NCI-H146 treated with DMSO at 0.1 percent for 48 hours (cell line): Measurements from ENCODE around the gene SLC2A2.

Source experiments
- DNase-seq: peaks from one replicate; lab custom pipeline; 2025; ENCODE audit not compliant: unreplicated experiment; lab: John Stamatoyannopoulos, UW

SLC2A2 gene

DNA sequence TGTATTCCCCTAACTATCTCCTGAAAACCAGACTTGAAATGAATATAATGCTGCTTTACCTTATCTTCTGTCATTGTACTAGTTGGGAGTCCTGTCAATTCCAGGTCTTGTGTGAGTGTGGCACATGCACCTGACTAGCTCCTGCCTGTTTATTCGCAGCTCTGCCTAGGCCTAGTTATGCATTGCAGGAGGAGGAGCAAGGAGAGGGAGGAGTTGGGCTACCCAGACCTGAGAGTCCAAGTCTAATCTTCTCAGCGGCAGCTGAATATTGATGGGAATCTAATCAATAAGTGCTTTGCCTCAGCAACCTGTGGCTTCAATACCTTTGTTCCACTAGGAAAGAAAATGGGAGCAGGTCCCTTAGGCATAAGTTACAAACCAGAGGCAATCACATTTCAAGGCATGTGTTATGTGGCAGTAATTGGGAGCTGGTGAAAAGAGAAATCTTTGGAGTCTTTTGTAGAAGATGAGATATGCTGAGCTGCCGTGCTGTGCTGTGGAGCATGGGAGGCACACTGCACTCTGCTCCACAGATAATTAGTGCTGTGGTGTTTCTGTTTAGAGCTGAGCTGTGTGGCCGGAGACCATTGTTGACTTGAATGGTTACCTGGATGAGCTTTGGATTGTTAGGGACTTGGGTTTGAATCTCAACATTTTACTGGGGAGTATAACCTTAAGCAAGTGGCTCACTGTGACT, at the start of gene SLC2A2:
Gene SLC2A2, minus strand, starts transcription at position 124 of the 697 bp plus-strand sequence. Its CDS starts 50 bp downstream, at position 74.
- DNase-seq: no peak

DNA sequence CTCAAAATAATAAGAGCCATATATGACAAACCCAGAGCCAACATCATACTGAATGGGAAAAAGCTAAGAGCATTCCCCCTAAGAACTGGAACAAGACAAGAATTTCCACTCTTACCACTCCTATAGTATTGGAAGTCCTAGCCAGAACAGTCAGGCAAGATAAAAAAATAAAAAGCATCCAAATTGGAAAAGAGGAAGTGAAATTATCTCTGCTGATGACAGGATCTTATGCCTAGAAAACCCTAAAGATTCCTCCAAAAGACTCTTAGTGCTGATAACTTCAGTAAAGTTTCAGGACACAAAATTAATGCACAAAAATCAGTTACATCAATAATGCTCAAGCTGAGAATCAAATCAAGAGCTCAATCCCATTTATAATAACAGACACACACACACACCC, 45.9 kb upstream of the SLC2A2 start:
- no peak for DNase-seq

DNA sequence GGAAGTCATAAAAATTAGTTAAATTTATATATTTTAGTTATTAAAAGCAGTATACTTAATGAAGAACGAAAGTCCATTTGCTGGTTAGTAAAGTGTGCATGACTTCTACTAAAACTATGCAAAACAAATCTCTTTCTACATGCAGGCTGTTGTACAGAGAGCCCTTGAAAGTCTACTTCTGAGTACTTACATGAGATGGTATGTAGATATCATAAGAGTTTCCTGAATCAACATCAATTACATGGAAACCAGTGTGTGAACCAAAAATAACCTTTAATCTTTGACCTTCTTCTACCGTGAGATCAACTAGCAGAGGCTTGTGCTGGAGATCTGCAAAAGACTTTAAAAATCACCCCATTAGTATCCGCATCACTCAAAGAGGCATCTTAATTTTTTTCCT, 42.1 kb upstream of the SLC2A2 start:
- no peak for DNase-seq

DNA sequence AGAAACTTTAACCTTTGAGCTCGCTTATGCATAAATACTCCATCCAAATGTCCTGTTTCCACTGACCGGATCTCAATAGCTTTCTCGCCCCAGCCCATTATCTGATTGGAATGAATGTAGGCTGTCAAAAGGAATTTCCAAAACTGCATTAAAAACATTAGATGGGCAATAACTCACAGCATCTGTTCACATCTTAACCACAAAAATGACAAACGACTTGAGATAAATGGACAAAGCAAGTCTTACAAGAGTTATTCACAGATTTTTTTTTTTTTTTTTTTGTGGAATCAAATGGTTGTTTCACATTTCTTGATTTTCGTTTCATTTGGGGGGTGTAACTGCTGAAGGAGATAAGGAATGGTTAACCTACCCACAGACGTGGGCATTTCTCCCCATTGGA, 39.7 kb upstream of the SLC2A2 start:
- DNase-seq: no peak

DNA sequence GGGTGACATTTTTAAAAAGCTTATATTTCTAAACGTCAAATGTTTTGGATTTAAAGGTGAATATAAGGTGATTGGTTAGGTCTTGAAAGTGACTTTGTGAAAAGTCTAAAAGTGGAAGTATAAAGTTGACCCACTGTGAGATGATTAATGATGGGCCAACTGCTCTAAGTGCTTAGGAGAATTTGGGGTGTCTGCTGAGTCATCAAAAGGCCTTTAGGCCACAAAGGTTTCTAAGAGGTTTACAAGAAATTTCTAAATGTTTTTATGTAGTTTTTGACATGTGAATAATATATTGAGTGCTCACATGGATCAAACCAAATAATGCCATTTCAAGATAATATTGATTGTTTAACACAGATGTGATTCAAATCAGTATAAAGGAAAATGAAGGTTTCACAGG, 39.2 kb upstream of the SLC2A2 start:
- no peak for DNase-seq

DNA sequence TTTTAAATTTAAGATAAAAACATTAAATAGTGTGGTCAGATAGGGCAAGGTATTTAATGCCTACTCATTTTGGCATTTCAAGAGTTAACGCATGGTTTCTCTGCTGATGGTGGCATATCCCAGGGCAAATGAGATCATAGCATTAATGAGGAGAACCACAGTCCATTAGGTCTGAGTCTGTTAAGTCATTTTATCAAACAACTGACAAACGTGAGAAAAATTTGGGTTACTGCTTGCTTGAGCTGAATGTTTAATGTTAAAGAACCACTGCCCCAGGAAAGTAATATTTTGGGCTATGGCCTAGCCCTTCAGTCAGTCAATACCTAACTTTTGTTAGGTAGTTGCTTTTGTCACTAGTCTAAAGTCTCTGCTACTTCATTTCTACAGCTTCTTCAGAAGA, 37.9 kb upstream of the SLC2A2 start:
- no peak for DNase-seq

DNA sequence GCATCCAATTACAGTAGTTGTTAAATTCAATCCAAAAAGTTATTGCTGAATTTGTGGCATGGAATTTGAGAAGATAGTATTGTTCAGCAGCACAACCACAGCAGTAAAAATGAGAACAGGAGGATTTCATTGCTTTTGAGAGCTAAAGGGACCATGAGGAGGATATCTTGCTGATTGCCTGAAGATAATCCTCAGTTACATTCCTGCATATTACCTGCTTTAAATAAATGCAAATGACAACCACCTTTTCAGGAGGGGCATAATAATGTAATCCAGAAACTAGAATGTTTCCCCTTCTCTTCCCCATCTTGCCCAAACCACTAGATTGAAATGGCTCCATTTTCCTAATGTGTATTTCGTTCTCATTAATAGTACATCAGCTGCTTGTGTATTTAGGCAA, 35.2 kb upstream of the SLC2A2 start:
- no peak for DNase-seq

DNA sequence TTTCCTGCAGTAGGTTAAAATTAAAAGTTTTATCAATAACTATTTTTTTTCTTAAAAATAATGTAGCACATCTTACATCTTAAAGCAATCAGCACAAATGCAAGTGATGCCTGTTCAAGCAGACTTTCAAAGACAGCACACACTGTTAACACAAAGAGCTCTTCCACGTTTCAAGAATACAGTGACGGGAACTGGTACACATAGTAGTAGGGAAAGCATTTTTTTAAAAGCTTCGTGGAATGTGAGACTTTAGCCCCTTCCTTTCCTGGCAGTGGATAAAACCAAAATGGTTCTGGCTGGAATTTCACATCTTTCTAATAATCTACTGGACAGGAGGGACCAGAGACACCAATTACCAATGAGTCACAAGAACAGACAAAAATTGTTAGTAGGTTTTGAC, 33.5 kb upstream of the SLC2A2 start:
- DNase-seq: no peak

DNA sequence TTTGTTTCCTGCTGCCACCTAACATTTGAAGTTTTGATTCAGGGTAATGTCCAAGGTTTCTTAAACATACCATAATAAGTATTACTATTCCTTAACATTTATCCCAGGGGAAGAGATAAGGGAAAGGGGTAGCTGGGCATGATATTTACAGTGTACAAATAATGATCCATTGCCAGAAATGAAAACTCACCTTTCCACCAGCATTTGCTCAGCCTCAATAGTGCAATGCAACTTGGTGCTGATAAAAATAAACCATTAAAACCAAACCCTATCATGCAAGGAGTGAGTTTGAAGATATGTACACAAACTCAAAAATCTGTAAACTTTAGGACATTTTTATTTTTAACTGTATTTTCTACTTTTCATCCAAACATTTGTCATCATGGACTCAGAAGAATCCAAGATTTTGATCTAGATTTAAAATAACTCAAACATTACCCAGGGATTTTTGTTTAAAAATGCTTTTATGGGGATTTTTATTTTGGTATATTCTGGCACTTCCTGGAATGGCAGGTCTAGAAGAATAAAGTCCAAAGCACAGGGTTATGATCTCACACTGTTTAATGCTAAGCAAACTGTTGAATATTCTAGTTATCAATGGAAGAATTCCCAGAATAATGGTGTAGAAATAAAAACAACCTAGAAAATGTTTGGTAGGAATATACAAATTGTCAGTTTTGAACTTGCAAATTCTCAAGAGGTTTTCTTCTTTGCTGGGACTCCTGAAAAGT, 32.5 kb upstream of the SLC2A2 start:
- no peak for DNase-seq

DNA sequence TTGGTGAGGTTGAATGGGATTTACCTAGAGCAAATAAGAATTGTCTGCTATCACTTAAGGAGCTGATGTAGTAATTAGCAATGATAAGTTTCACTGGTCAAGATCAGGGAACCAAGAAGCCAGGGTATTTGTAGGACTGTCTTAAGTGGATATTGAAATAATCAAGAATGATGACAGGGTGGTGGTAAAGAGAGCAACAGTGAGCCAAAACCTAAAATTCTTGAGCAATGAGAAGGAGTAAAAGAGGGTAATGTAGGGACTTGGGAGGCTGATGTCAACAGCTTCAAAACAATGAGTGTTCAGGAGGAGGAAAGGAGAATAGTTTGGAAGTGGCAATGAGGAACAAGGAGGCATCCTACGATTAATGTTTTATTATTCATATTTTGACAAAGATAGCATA, 31.5 kb upstream of the SLC2A2 start:
- no peak for DNase-seq

DNA sequence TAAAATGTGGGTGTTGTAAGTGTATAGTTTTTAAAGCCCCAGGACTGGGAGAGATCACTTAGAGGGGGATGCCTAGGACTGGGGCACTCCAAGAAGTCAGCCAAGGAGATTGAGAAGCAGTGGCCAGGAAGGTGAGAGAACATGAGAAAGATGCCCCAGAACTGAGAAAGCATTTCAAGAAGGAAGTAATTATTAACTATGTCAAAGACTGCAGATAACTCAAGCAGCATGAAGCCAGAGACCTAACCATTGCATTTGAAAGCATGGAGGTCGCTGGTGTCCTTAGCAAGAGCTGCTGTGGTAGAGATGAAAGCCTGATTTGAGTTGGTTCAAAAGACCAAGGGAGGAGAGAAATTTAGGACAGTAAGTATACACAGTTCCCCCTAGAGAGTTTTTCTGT, 30.6 kb upstream of the SLC2A2 start:
- no peak for DNase-seq

DNA sequence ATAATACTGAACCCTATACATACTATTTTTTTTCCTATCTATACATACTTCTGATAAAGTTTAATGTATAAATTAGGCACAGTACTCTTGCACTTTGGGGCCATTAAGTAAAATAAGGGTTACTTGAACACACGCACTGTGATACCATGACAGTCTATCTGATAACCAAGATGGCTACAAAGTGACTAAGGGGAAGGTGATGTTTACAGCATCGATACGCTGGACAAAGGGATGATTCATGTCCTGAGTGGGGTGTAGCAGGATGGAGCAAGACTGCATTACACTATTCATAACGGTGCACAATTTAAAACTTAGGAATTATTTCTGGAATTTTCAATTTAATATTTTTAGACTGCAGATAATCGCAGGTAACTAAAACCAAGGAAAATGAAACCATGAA, 30.0 kb upstream of the SLC2A2 start:
- no peak for DNase-seq

DNA sequence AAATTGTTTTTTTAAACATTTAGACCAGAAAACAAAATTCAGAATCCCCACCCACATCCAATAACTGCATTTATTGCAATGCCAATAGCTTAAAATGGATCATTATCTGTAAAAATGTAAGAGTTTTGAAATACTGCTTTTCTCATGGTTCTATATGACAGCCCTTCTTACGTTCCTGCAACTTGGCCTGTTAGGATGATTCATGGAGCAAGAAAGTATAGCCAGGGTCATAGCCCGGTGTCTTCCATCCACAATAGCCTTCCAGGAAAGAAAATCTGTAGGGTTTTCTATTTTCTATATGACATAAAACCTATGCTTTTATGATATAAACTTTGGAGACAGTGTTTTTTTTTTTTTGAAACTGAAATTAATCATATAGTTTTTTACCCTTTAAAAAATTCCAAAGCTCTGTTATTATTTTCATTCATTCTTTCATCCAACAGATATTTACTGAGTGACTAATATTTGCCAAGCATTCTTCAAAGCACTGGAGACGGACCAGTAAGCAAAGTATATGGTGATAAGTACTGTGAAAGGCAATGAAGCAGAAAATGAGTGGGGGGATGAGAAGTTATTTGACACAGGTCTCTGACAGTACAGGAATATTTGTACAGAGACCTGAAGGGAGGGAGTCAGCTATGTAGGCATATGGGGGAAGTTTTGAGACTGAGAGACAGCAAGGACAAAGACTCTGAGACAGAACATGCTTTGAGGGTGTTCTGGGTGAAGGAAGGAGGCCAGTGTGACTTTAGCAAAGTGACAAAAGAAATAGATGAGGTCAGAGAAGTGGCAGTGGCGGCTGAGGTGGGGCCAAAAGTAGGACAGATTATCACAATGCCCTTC, 29.0 kb upstream of the SLC2A2 start:
- DNase-seq: no peak

DNA sequence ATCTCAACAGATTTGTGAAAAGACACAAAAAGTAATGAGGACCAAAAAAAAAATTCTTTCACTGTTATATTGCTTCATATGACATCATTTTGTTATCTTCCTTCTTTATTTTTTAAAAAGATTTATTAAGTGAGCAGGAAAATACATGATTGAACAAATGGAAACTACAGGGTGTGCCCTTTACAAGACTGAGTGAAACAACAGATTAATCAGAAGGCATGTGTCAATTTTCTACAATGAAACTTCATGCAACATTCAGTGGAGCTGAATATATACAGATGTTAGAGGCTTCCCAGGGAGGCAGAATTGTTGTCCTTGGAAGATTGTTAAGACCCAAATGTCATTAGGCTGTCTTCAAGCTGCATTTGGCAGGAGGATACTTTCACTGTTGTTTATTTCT, 28.4 kb upstream of the SLC2A2 start:
- no peak for DNase-seq

DNA sequence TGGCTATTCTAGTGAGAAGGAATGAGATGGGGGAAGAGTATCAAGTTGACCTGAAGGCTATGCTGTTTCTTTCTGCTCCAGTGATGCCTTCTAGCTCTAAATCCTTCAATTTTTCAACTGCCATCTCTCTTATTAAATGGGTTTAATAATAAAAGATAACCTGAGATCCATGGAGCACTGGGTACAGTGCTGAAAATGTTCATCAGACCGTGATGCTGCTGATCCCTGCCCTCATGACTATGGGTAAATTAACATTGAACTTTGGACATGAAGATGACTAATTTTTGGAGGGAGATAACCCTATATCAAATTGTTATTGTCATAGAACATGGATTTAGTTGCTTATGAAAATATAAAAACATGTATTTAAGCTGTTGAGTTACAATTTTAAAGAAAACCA, 27.7 kb upstream of the SLC2A2 start:
- no peak for DNase-seq

DNA sequence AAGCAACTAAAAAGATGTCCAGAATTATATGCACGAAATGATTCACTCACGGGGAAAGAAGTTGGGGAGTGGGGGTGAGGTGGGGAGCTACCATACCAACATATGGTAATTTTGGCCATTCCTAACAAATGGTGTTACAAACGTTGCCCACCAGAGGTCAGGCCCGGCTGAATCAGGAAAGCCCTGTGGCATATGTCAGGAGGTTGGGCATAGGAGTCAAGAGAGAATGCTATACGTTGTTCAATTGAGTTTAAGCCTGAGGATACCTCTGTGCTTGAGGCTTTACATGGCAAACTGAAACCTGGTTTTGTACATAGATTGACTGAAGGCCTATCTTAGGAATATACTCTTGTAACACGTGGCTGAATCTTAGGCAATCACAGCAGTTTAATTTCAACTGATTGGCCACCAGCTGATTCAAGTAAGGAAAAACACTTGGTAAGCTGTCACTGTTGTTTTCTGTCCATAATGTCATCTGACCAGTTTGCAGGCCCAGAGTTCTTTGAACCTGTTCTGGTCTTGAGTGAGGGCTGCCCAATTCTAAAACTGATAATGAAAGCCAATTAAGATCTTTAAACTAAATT, 23.4 kb upstream of the SLC2A2 start:
- no peak for DNase-seq

DNA sequence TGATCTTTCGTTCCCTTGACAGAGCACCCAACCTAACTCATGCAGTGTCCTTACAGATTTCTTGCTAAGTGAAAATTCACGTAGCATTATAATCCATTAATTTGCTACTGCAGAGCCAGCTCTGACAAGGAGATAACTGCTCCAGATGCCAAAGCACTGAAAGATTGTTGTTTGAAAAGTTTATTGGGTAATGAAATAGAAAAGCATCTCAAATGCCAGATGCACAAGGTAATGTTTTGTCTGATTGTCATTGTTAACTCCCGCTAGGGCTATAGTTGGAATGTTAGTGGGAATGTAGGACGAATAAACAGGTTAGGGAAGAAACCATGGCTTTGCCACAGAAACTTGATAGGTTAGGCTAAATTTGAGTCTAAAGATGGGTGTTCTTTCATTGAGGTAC, 20.2 kb upstream of the SLC2A2 start:
- DNase-seq: no peak

DNA sequence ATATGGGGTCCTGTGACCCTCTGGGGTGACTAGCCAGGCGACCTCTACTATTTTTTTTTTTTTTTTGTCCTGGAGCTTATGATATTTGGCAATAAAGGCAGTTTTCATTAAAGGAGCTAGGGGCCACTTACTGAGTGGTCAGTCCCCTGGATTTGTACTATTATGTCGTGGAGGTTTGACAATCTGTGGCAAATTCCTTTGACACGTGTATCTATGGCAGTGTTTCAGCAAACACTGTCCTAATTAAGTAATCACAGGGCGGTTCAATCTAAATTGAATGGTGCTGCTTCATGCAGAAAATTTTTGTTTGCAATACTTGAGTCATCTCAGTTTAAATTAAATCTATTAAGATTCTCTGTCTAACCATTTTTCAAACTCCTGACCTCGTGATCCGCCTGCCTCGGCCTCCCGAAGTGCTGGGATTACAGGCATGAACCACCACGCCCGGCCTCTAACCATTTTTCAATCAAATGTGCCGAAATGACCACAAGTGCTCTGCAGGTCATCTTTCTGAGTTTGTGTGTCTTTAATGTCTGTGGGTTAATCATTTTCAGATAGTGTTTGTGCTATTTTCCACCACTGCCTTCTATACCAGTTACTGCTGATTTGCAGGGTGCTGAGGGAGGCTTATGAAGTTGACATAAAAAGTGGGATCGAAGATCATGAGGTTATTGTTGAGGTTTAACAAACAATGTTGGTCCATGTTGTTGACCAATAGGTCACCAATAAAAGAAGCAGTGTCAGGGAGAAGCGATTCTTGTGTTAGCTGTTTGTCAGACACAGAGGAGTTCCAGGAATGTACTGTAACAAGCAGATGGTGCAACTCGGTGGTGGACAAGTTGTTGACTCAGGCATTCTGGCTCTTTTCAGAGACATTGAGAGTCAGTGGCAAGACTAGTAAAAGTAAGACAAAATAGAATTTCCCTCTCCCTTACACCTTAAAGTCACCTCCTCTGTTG, 18.6 kb upstream of the SLC2A2 start:
- no peak for DNase-seq

DNA sequence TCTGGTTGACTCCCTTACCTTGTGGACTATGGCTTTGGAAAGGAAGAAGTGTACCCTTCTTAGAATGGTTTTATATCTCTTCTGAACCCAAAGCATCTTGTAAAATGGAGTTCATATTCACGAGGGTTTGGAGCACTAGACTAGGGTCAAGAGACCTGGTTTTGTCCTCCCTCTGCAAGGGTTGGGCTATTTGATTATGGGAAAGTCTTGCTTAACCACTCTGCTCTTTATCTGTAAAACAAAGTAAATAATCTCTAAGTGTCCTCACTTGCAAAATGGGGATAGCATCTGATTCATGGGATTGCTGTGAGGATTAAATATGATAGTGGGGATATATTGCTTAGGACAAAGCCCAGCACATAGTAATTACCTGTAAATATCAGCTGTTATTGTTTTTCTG, 17.9 kb upstream of the SLC2A2 start:
- DNase-seq: no peak

DNA sequence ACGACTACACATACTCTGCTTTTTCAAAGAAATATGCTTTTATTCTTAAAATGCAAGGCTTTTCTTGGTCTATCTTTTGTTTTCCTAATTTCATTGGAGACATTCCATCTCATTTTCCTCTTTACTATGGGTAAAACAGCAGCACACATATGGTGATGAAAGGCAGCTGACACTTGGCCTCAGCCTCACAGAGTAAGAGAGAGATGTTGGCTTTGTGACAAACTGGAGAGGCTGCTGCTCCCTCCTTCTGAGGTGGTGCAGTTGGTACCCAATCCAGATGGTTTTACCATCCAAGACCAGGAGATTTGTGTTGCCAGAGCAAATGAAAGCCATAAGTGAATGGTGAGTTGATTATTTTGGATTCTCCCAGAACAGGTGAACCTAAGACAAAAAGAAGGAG, 13.2 kb upstream of the SLC2A2 start:
- DNase-seq: no peak
